Measurements from ENCODE around the gene CACNG5. TPM values are rescaled to one million over a fixed set of nuclear protein-coding genes. Genes with fewer than 3 reads are reported as not detected.

The CACNG5 gene, protein sequence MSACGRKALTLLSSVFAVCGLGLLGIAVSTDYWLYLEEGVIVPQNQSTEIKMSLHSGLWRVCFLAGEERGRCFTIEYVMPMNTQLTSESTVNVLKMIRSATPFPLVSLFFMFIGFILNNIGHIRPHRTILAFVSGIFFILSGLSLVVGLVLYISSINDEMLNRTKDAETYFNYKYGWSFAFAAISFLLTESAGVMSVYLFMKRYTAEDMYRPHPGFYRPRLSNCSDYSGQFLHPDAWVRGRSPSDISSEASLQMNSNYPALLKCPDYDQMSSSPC
- total RNA-seq: not detected

DNA sequence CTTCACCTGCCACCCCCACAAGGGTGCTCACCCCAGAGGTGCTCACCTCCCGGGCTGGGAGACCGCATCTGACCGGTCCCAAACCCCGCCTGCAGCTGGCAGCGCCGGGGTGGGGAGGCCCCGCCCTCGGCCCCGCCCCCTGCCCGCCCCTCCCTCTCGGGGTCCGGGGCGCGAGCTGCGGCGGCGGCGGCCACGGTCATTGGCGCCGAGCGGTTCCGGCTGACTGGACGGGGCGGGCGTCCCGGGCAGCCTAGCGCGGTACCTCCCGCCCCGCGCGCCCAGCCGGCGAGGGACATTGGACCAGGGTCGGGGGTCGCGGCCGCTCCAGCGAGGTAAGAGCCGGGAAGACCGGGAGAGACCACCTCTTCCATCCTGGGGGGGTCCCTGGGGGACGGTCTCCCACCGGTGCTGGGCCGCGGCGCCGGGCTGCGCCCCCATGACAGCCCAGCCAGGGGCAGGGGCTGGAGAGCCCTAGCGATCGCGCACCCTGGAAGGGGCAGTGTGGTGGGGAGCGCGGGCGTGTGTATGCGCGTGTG, at the start of gene CACNG5:
TSS of gene CACNG5 (plus strand) at position 199 of the 536 bp plus-strand sequence. CDS start 42,216 bp downstream, outside the sequence.
- H3K27ac ChIP-seq: no peak within 1 kb of the TSS
- TF ChIP-seq, protein P1, sequence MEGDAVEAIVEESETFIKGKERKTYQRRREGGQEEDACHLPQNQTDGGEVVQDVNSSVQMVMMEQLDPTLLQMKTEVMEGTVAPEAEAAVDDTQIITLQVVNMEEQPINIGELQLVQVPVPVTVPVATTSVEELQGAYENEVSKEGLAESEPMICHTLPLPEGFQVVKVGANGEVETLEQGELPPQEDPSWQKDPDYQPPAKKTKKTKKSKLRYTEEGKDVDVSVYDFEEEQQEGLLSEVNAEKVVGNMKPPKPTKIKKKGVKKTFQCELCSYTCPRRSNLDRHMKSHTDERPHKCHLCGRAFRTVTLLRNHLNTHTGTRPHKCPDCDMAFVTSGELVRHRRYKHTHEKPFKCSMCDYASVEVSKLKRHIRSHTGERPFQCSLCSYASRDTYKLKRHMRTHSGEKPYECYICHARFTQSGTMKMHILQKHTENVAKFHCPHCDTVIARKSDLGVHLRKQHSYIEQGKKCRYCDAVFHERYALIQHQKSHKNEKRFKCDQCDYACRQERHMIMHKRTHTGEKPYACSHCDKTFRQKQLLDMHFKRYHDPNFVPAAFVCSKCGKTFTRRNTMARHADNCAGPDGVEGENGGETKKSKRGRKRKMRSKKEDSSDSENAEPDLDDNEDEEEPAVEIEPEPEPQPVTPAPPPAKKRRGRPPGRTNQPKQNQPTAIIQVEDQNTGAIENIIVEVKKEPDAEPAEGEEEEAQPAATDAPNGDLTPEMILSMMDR (IDR thresholded peaks at IDR 0.05): no peak
- TF ChIP-seq EP300 (IDR thresholded peaks at IDR 0.05): no peak
- TF ChIP-seq POLR2AphosphoS5 (IDR thresholded peaks at IDR 0.05): no peak
- no peak for TF ChIP-seq POLR2A (IDR thresholded peaks at IDR 0.05)
- no peak for ATAC-seq
- H3K9me3 ChIP-seq: no peaks in the 10 kb centered on the region
- WGBS, 2 donors (ENCODE audit: low coverage in 1 of 2): no CpG with 5 or more reads among the region's 57 CpGs
- peaks cover 96% of the 10 kb centered on the region for H3K27me3 ChIP-seq
- H3K4me1 ChIP-seq: peaks cover 0 to 4% (median 0%) of the 10 kb centered on the region in 3 donors
- H3K4me3 ChIP-seq: no peak within 1 kb of the TSS
- no peaks in the 10 kb centered on the region for H3K36me3 ChIP-seq

DNA sequence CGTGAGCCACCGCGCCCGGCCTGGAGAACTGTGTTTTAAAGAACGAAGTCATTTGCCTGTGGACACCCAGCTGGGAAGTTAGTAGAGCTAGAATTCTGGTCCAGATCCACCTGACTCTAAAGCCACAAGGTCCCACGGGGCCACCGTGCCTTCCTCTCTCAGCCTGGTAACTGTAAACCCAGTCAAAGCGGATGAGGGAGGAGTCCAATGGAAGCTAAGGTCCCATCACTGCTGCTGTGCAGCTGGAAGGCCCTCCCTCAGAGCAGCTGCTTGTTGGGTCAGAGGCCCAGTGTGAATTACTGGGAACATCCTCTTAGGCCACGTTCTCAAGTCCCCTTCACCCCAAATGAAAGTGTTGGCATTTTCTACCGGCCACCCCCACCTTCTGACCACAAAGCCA, 48.8 kb upstream of the CACNG5 start:
- Histone ChIP-seq H3K27ac (no peak overlapping the region), H3K27me3 (no peaks in the 10 kb centered on the region), H3K4me3 (no peak overlapping the region), H3K36me3 (peaks cover 0 to 46% of the 10 kb centered on the region in 2 donors), H3K4me1 (no peaks in the 10 kb centered on the region), H3K9me3 (no peaks in the 10 kb centered on the region)
- ATAC-seq: no peak
- 84% methylated on average over 3 of the region's 10 CpGs; no CpG with 5 or more reads in 1 of the 2 donors for WGBS, 2 donors (ENCODE audit: low coverage in 1 of 2)
- TF ChIP-seq POLR2A (IDR thresholded peaks at IDR 0.05) (no peak), EP300 (IDR thresholded peaks at IDR 0.05) (no peak), POLR2AphosphoS5 (IDR thresholded peaks at IDR 0.05) (no peak)
- TF ChIP-seq, protein P1 (IDR thresholded peaks at IDR 0.05): no peak

DNA sequence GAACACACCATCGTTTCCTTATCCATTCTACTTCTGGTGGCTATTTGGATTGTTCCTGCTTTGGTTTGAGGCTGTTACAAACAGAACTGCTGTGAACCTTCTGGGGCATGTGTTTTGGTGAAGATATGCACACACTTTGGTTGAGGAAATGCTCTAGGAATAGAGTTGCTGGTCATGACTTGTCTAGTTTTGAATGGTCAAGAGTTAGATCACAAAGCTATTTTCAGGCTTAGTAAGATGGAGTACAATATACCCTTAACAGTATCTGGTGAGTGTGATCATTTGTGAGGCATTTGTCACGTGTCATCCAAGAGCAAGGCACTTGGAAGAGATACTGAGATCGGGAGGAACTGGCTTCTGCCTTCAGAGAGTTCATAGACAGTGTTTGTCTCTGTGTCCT, 47.0 kb upstream of the CACNG5 start:
- TF ChIP-seq EP300 (IDR thresholded peaks at IDR 0.05) (no peak), POLR2A (IDR thresholded peaks at IDR 0.05) (no peak), POLR2AphosphoS5 (IDR thresholded peaks at IDR 0.05) (no peak)
- TF ChIP-seq, protein P1 (IDR thresholded peaks at IDR 0.05): no peak
- peaks cover 0 to 60% of the 10 kb centered on the region in 2 donors for H3K36me3 ChIP-seq
- 75 to 96% methylated on average over 3 of the region's 3 CpGs for WGBS, 2 donors (ENCODE audit: low coverage in 1 of 2)
- no peak for ATAC-seq
- no peaks in the 10 kb centered on the region for H3K4me1 ChIP-seq
- no peaks in the 10 kb centered on the region for H3K9me3 ChIP-seq
- H3K4me3 ChIP-seq: no peak overlapping the region
- H3K27me3 ChIP-seq: no peaks in the 10 kb centered on the region
- H3K27ac ChIP-seq: no peak overlapping the region

DNA sequence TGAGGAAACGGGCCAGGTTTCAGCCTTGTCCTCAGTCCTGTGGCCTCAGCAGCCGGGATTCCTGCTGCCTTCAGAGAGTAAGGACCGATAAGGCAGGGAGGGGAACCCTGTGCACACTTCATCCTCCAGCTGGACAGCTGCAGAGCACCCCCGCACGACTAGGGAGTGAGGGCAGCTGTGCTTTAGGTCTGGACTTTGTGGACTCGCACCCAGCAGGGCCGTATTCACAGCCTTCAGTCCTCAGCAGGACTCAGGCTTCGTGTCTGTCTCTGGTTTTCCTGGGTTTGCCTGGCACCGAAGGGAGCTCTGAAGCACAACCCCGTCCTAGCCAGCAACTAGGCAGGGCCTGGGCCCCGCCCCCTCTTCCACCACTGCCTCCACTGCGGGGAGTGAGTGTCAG, 45.8 kb upstream of the CACNG5 start:
- no peak for TF ChIP-seq POLR2AphosphoS5 (IDR thresholded peaks at IDR 0.05)
- TF ChIP-seq, protein P1 (IDR thresholded peaks at IDR 0.05): no peak
- no peak for TF ChIP-seq EP300 (IDR thresholded peaks at IDR 0.05)
- TF ChIP-seq POLR2A (IDR thresholded peaks at IDR 0.05): no peak
- Histone ChIP-seq H3K9me3 (no peaks in the 10 kb centered on the region), H3K4me1 (no peaks in the 10 kb centered on the region), H3K4me3 (no peak overlapping the region), H3K27ac (no peak overlapping the region), H3K27me3 (no peaks in the 10 kb centered on the region), H3K36me3 (peaks cover 0 to 58% of the 10 kb centered on the region in 2 donors)
- no peak for ATAC-seq
- 69 to 77% methylated on average over 5 to 6 of the region's 12 CpGs for WGBS, 2 donors (ENCODE audit: low coverage in 1 of 2)

DNA sequence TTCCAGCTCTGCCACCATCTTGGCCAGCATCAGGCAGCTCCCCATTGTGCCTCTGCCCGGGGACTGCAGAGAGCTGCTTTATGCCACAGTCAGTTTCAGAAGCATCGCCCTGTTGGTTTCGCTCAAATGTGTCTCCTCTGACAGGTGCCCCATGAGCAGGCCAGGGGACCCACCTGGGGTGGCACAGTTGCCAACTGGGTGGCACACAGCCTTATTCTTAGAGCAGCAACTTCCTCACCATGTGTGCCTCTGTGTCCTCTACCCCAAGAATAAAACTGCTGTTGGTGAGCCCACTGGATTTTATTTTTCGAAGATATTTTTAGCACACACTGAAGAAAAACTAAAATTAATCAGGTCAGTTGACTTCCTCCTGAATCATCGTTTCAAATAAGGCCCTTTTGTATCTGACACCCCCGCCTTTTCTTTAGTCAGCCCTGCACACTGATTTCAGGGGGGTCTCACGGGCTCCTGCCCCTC, 44.9 kb upstream of the CACNG5 start:
- no peaks in the 10 kb centered on the region for H3K9me3 ChIP-seq
- H3K4me3 ChIP-seq: no peak overlapping the region
- H3K4me1 ChIP-seq: no peaks in the 10 kb centered on the region
- TF ChIP-seq POLR2A (IDR thresholded peaks at IDR 0.05) (no peak), POLR2AphosphoS5 (IDR thresholded peaks at IDR 0.05) (no peak), EP300 (IDR thresholded peaks at IDR 0.05) (no peak)
- TF ChIP-seq, protein P1 (IDR thresholded peaks at IDR 0.05): no peak
- no peak for ATAC-seq
- peaks cover 0 to 57% of the 10 kb centered on the region in 2 donors for H3K36me3 ChIP-seq
- 10 to 26% methylated on average over 2 of the region's 7 CpGs for WGBS, 2 donors (ENCODE audit: low coverage in 1 of 2)
- no peaks in the 10 kb centered on the region for H3K27me3 ChIP-seq
- no peak overlapping the region for H3K27ac ChIP-seq

All from gastroesophageal sphincter (tissue), 4 donors.